Endothelial cell of umbilical vein (primary cell): Measurements from ENCODE around the gene SIRPA. TPM values are rescaled to one million over a fixed set of nuclear protein-coding genes. Genes with fewer than 3 reads are reported as not detected.

Experiments
- BruUV-seq: library from RNA; stranded (reverse); fragments of 400-500 nt; replicated peaks from 2 replicates; lab custom pipeline; 2021; lab: Mats Ljungman, UMichigan
- CTCF ChIA-PET: fragments of 300-600, 350-600 bp; sonication (Branson Sonifier 250); formaldehyde crosslinking; loops from one replicate; lab custom pipeline; 2021; ENCODE audit warnings: antibody characterized with exemption, inconsistent platforms; lab: Charles Lee
- POLR2A ChIA-PET: fragments of 300-600, 350-600 bp; sonication (Branson Sonifier 250); formaldehyde crosslinking; loops from one replicate; lab custom pipeline; 2021; ENCODE audit warnings: antibody characterized with exemption, inconsistent platforms; lab: Charles Lee
- DNase-seq: peaks from one replicate; pipeline ENCODE4 v3.0.0-alpha.2; 2011; ENCODE audit warnings: low read depth, low spot score
- FAIRE-seq: peaks from 2 replicates; lab custom pipeline; 2011; peaks lifted over from hg19 to GRCh38; lab: Jason Lieb, UNC
- H2AFZ ChIP-seq: 2 replicates; pipeline ENCODE4 v1.6.0; 2012; ENCODE audit warnings: low read depth, low read length, control low read depth, inconsistent platforms
- H3K27ac ChIP-seq: 2 replicates; pipeline ENCODE4 v1.5.1; 2011; ENCODE audit warnings: low read depth, mild to moderate bottlenecking, control low read depth, low read length, moderate library complexity; ENCODE audit not compliant: insufficient read depth
- H3K27me3 ChIP-seq, 2 experiments: 2 replicates each; pipeline versions ENCODE4 v1.6.0 to v1.6.1; 2011; ENCODE audit warnings: low read length in 2 of 2, mixed read lengths in 1 of 2; ENCODE audit not compliant: control insufficient read depth in 2 of 2, insufficient read depth in 2 of 2
- H3K36me3 ChIP-seq, 2 experiments: 2 replicates in 1 of 2; 3 replicates in 1 of 2; pipeline ENCODE4 v1.5.1; 2011; ENCODE audit warnings: low read length in 2 of 2, mild to moderate bottlenecking in 1 of 2, moderate library complexity in 1 of 2; ENCODE audit not compliant: control insufficient read depth in 2 of 2, insufficient read depth in 2 of 2; ENCODE audit errors: extremely low read depth in 1 of 2
- H3K4me1 ChIP-seq: 3 replicates; pipeline ENCODE4 v1.5.1; 2011; ENCODE audit warnings: mild to moderate bottlenecking, low read length; ENCODE audit not compliant: control insufficient read depth, insufficient read depth; ENCODE audit errors: extremely low read depth
- H3K4me2 ChIP-seq: 2 replicates; pipeline ENCODE4 v1.6.1; 2011; ENCODE audit warnings: low read length, control low read depth, mixed read lengths; ENCODE audit not compliant: insufficient read depth
- H3K4me3 ChIP-seq, 3 experiments: fragments of 200-600 bp in 1 of 3; sonication (generic), shearing (Covaris generic) in 1 of 3; replicated peaks in 1 of 3; 2 replicates each; pipeline ENCODE4 v1.5.1; 2011 to 2016; ENCODE audit warnings: control low read depth in 3 of 3, low read length in 3 of 3, mild to moderate bottlenecking in 2 of 3, inconsistent platforms in 1 of 3, low read depth in 1 of 3, moderate library complexity in 1 of 3; ENCODE audit not compliant: insufficient read depth in 1 of 3
- H3K79me2 ChIP-seq: 2 replicates; pipeline ENCODE4 v1.6.0; 2012; ENCODE audit warnings: low read length, inconsistent platforms; ENCODE audit not compliant: control insufficient read depth, insufficient read depth
- H3K9ac ChIP-seq: replicated peaks from 2 replicates; pipeline ENCODE3; 2011; ENCODE audit warnings: low read length, control low read depth; ENCODE audit not compliant: insufficient read depth; ENCODE audit errors: extremely low read depth
- H3K9me1 ChIP-seq: replicated peaks from 3 replicates; pipeline ENCODE4 v1.6.0; 2011; ENCODE audit warnings: mild to moderate bottlenecking, low read length; ENCODE audit not compliant: control insufficient read depth, insufficient read depth; ENCODE audit errors: extremely low read depth
- H3K9me3 ChIP-seq: replicated peaks from 2 replicates; pipeline ENCODE4 v1.5.1; 2012; ENCODE audit warnings: low read length, inconsistent platforms; ENCODE audit not compliant: control insufficient read depth, insufficient read depth
- H4K20me1 ChIP-seq: replicated peaks from 2 replicates; pipeline ENCODE3; 2011; ENCODE audit warnings: mild to moderate bottlenecking, low read length; ENCODE audit not compliant: control insufficient read depth, insufficient read depth; ENCODE audit errors: extremely low read depth
- CTCF ChIP-seq, 2 donors: IDR thresholded peaks; 1 replicate in 1 of 2; 2 replicates in 1 of 2; pipeline ENCODE4 v1.5.1; 2011; ENCODE audit warnings: low read length in 2 of 2, mild to moderate bottlenecking in 2 of 2, moderate library complexity in 2 of 2, control low read depth in 1 of 2, inconsistent platforms in 1 of 2, low read depth in 1 of 2; ENCODE audit not compliant: insufficient read depth in 1 of 2; ENCODE audit errors: extremely low read depth in 1 of 2
- EZH2 ChIP-seq: IDR thresholded peaks from 2 replicates; pipeline ENCODE4 v1.6.1; 2012; ENCODE audit warnings: borderline replicate concordance, low read depth, mild to moderate bottlenecking, moderate library complexity, low read length, inconsistent platforms; ENCODE audit not compliant: severe bottlenecking
- FOS ChIP-seq: IDR thresholded peaks from 2 replicates; pipeline ENCODE4 v1.6.1; 2011; ENCODE audit warnings: mild to moderate bottlenecking, low read length, moderate library complexity, borderline replicate concordance; ENCODE audit not compliant: insufficient read depth
- GATA2 ChIP-seq: IDR thresholded peaks from 2 replicates; pipeline ENCODE4 v1.7.0; 2011; ENCODE audit warnings: low read depth, mild to moderate bottlenecking, moderate library complexity, mixed read lengths, low read length; ENCODE audit not compliant: insufficient read length, insufficient read depth
- JUN ChIP-seq: IDR thresholded peaks from 2 replicates; pipeline ENCODE4 v1.6.1; 2011; ENCODE audit warnings: borderline replicate concordance, low read depth; ENCODE audit not compliant: insufficient read length, insufficient read depth
- MAX ChIP-seq: IDR thresholded peaks from 2 replicates; pipeline ENCODE4 v1.6.1; 2011; ENCODE audit not compliant: insufficient read depth, insufficient read length
- MYC ChIP-seq: IDR thresholded peaks from one replicate; pipeline ENCODE4 v1.6.1; 2011; ENCODE audit warnings: mild to moderate bottlenecking, low read depth, low read length
- POLR2A ChIP-seq: IDR thresholded peaks from 2 replicates; pipeline ENCODE4 v1.6.1; 2012; ENCODE audit warnings: low read depth, mild to moderate bottlenecking, control low read depth, low read length
- POLR2AphosphoS5 ChIP-seq: IDR thresholded peaks from 2 replicates; pipeline ENCODE4 v1.6.1; 2012; ENCODE audit warnings: low read depth, mild to moderate bottlenecking, control low read depth, low read length, moderate library complexity; ENCODE audit not compliant: insufficient read depth
- dilution Hi-C: fragments of 300-500 bp; cut with MboI; formaldehyde crosslinking; loops from one replicate; pipeline ENCODE4 v1.15.0; 2019; ENCODE audit warnings: low sequenced_read_pairs; ENCODE audit not compliant: extremely low pct_ligation_motif_present
- intact Hi-C: fragments of 100-400 bp; cut with micrococcal nuclease; formaldehyde crosslinking; loops from one replicate; pipeline ENCODE4 v1.10.0; 2022
- polyA plus RNA-seq, 4 experiments: library from polyadenylated mRNA; depleted of rRNA in 3 of 4; stranded (reverse) in 3 of 4; unstranded in 1 of 4; fragments of >200 nt; gene quantifications; 2 replicates each; pipeline versions ENCODE4 v1.2.1 to v1.2.3, GENCODE V29; 2011 to 2012; ENCODE audit warnings: missing spikeins in 1 of 4
- total RNA-seq: library from RNA; stranded (reverse); gene quantifications from 2 replicates; pipeline ENCODE4 v1.2.3, GENCODE V29; 2021

The SIRPA gene
- total and polyA plus RNA-seq, 2 donors (not counting 3 experiments of a cell fraction or from before 2014, with no cell fraction given): 29.9 to 59.2 TPM

- FAIRE-seq (no peak), DNase-seq (no peak)
- Histone ChIP-seq H3K79me2 (no peaks in the 10 kb centered on the region), H3K9me3 (no peaks in the 10 kb centered on the region), H3K27ac (no peak overlapping the region), H3K9ac (no peak overlapping the region), H2AFZ (no peak overlapping the region), H3K36me3 (peaks cover 0 to 3% of the 10 kb centered on the region in 2 experiments), H3K4me1 (no peaks in the 10 kb centered on the region), H3K9me1 (no peaks in the 10 kb centered on the region), H3K4me2 (no peak overlapping the region), H3K27me3 (no peaks in the 10 kb centered on the region), H3K4me3 (no peak overlapping the region), H4K20me1 (no peaks in the 10 kb centered on the region)
- dilution Hi-C loops (no loop called here), intact Hi-C loops (no loop called here)
- TF ChIP-seq MAX (no peak), GATA2 (no peak), JUN (no peak), EZH2 (no peak), POLR2A (no peak), FOS (no peak), CTCF (IDR thresholded peaks at IDR 0.05; ENCODE audit: extremely low read depth in 1 of 2, insufficient read depth in 1 of 2, low read depth in 1 of 2, low read length in 2 of 2) (no peak), MYC (no peak), POLR2AphosphoS5 (no peak)
- ChIA-PET CTCF (no interaction called here), POLR2A (no interaction called here)
- no TSS peak for BruUV-seq
These were observed 42.2 kb downstream of the SIRPA start for GRCh38 chr20:1937316-1937976.
